ENCODE data around the gene PLCD1.

GRCh38 chr3:38001456-38002081 lies 27.9 kb downstream of the PLCD1 start:
- TF ChIP-seq EZH2 (IDR thresholded peaks at IDR 0.05; ENCODE audit: insufficient read depth, poor library complexity, severe bottlenecking) (no peak), EZH2phosphoT487 (IDR thresholded peaks at IDR 0.05; ENCODE audit: insufficient read depth, low read depth) (no peak)

Data from GM23248 (cell line).